Breast epithelium (tissue), 3 donors: ENCODE results near the gene SMCO4.

Experiments
- CTCF ChIP-seq, 3 donors: fragments of 450-650 bp; IDR thresholded peaks; one replicate each; pipeline ENCODE4 v1.5.1; 2016 to 2017; ENCODE audit warnings: antibody characterized with exemption in 3 of 3, mild to moderate bottlenecking in 3 of 3, moderate library complexity in 3 of 3
- POLR2AphosphoS5 ChIP-seq, 3 donors: sonication (generic); formaldehyde crosslinking; IDR thresholded peaks; one replicate each; pipeline ENCODE4 v1.6.1; 2017; ENCODE audit warnings: antibody characterized with exemption in 3 of 3

DNA sequence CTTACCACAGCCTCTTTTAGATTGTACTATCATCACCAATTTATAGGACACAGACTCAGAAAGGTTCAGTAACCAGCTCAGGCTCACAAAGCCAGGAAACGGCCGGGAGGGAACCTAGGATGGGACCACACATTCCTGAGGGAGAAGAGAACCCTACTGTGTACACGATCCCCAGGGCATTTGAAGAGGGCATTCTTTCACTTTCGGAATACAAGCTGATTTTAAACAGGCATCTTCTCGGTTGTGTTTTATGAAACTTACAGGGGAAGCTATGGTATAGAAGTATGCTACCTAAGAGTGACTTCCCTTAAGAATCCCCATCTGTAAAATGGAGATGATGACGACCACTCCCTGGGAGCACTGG, 19.0 kb downstream of the SMCO4 start:
- no peak for TF ChIP-seq CTCF (IDR thresholded peaks at IDR 0.05)
- no peak for TF ChIP-seq POLR2AphosphoS5 (IDR thresholded peaks at IDR 0.05)
